GM12865 (cell line): Measurements from ENCODE around the gene WDR33.

ENCODE experiments used
- DNase-seq: peaks from one replicate; pipeline ENCODE4 v3.0.0; 2010; ENCODE audit warnings: low read depth
- H3K4me3 ChIP-seq: 2 replicates; pipeline ENCODE4 v1.5.1; 2011; ENCODE audit warnings: mild to moderate bottlenecking, low read depth, low read length, control low read depth
- TF ChIP-seq, protein P1 (sequence below): IDR thresholded peaks from 2 replicates; pipeline ENCODE4 v1.5.1; 2011; ENCODE audit warnings: low read length, control low read depth, low read depth, inconsistent platforms; ENCODE audit not compliant: insufficient read depth; ENCODE audit errors: missing control alignments

The WDR33 gene

DNA sequence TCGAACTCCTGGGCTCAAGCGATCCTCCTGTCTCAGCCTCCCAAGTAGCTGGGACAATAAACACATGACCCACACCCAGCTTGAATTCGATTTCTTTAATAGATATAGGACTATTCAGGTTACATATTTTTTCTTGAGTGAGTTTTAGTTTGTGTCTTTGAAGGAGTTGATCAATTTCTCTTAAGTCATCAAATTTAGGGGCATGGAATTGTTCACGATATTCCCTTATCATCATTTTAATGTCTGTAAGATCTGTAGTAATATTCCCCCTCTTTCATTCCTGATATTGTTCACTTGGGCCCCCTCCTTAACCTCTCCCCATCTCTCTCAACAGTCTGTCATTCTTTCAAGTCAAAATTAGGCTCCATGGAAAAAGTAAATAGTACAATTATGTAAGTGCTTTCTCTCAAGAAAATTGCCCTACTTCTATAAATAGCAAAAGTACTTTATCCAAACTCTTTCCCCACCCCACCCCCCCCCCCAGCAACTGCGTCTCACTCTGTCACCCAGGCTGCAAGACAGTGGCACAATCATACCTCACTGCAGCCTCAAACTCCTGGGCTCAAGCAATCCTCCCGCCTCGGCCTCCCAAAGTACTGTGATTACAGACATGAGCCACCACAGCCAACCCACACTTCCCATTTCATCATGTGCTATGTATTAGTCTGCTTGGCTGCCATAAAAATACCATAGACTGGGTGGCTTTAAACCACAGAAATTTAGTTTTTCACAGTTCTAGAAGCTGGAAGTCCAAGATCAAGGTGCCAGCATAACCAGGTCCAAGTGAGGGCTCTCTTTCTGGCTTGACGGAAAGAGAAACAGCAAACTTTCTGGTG lies 20.1 kb downstream of the WDR33 start:
- no peak overlapping the region for H3K4me3 ChIP-seq
- TF ChIP-seq, protein P1, sequence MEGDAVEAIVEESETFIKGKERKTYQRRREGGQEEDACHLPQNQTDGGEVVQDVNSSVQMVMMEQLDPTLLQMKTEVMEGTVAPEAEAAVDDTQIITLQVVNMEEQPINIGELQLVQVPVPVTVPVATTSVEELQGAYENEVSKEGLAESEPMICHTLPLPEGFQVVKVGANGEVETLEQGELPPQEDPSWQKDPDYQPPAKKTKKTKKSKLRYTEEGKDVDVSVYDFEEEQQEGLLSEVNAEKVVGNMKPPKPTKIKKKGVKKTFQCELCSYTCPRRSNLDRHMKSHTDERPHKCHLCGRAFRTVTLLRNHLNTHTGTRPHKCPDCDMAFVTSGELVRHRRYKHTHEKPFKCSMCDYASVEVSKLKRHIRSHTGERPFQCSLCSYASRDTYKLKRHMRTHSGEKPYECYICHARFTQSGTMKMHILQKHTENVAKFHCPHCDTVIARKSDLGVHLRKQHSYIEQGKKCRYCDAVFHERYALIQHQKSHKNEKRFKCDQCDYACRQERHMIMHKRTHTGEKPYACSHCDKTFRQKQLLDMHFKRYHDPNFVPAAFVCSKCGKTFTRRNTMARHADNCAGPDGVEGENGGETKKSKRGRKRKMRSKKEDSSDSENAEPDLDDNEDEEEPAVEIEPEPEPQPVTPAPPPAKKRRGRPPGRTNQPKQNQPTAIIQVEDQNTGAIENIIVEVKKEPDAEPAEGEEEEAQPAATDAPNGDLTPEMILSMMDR, result no peak
- DNase-seq, result no peak

DNA sequence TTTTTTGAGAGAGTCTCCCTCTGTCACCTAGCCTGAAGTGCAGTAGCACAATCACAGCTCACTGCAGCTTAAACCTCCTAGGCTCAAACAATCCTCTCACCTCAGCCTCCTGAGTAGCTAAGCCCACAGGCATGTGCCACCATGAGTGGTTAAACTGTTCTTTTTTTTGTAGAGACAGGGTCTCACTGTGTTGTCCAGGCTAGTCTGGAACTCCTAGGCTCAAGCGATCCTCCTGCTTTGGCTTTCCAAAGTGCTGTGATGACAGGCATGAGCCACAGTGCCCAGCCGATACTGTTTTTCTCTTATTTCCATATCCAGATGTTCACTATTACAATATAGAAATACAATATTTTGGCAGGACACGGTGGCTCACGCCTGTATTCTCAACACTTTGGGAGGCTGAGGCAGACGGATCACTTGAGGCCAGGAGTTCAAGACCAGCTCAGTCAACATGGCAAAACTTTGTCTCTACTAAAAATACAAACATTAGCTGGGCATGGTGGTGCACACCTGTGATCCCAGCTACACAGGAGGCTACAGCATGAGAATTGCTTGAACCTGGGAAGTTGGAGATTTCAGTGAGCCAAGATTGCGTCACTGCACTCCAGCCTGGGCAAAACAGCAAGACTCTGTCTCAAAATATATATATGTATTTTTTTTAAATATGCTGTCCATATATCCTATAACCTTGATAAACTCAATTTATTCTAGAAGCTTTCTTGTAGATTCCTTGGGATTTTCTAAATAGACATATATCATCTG lies 24.7 kb downstream of the WDR33 start:
- TF ChIP-seq, protein P1, result no peak
- H3K4me3 ChIP-seq, result no peak overlapping the region
- DNase-seq, result no peak

DNA sequence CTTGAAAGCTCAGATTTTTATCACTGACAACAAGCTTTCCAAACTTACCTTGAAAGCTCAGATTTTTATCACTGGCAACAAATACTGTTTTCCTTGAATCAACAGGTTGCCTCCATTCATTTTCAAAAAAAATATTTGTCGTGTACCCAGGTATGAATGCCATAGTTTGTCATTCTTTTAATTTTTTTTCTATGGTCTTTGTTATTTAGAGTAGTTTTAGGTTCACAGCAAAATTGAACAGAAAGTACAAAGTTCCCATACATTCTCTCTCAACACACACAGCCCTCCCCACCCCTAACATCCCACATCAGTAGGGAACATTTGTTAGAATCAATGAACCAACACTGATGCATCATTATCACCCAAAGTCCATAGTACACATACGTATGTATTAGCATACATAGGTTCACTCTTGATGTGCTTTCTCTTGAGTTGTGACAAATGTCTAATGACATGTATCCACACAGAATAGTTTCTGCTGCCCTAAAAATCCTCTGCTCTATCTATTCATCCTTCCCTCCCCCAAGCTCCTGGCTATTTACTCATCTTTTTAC lies 25.9 kb downstream of the WDR33 start:
- DNase-seq, result no peak
- no peak overlapping the region for H3K4me3 ChIP-seq
- TF ChIP-seq, protein P1, result no peak

DNA sequence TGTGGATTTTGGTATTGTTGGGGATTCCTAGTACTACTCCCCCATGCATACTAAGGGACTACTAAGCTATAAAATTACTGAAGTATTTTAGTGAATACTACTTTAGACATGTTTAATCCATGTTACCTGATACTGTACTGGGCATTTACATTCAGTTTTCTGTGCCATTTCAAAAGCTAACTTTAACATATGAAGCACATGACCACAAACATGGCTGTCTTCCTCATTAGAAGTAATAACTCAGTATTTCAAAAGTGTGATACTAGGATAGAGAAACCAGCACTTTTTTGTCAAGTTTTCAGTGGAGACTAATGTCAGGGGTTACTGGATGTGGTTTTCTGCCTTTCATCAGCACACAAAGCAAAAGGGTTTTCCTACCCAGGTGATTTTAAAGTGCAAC lies 27.9 kb downstream of the WDR33 start:
- TF ChIP-seq, protein P1, result no peak
- no peak for DNase-seq
- no peak overlapping the region for H3K4me3 ChIP-seq

DNA sequence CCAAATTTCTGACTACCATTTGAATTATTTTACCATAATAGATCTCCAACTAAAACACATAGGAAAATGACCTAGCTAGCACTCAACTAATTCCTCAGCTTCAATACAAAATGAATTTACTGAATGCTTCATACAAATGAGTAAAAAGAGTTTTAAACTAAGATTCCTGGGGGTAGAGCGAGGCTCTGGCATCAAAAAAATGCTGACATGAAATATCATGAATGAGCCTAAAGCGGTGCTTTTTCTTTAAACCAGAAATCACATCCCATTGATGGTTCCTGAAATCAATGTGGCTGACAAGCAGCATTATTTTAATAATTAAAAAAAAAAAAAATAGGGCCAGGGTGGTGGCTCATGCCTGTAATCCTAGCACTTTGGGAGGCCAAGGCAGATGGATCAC lies 32.1 kb downstream of the WDR33 start:
- TF ChIP-seq, protein P1, result no peak
- no peak for DNase-seq
- no peak overlapping the region for H3K4me3 ChIP-seq

DNA sequence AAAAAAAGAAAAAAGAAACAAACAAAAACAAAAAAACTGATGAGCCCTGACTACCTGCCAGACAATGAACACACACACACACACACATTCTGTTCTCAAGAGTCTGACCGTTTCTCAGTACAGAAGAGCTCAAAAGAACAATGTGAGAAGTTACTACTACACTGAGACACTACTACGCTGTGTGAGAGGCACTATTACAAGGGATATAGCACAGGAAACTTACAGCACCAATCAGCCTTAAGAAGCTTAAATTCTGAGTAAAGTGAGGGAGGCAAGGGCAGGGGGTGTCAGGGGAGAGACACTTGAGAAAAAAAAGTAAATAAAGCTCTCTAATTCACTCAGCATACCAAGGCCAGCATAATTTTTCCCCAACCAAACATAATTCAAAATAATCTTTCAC lies 32.5 kb downstream of the WDR33 start:
- TF ChIP-seq, protein P1, result no peak
- no peak for DNase-seq
- no peak overlapping the region for H3K4me3 ChIP-seq
